Peyer's patch (tissue), 4 donors: ENCODE measurements around the gene DOHH. TPM values are rescaled to one million over a fixed set of nuclear protein-coding genes. Genes with fewer than 3 reads are reported as not detected.

ENCODE experiments used
- DNase-seq, 3 donors: peaks; one replicate each; pipeline ENCODE4 v3.0.0-alpha.2; 2017 to 2019
- H3K27ac ChIP-seq, 4 donors: fragments of 200-600 bp; sonication (generic); one replicate each; pipeline ENCODE4 v1.5.1; 2016 to 2019
- H3K27me3 ChIP-seq, 2 donors: fragments of 200-600 bp; sonication (generic); one replicate each; pipeline ENCODE4 v1.5.1; 2019
- H3K36me3 ChIP-seq, 3 donors: fragments of 200-600 bp; sonication (generic); one replicate each; pipeline ENCODE4 v1.5.1; 2016 to 2019
- H3K4me1 ChIP-seq, 4 donors: fragments of 200-600 bp; sonication (generic); one replicate each; pipeline ENCODE4 v1.5.1; 2016 to 2019
- H3K4me3 ChIP-seq, 4 donors: fragments of 200-600 bp; sonication (generic); 1 replicate in 3 of 4; 2 replicates in 1 of 4; pipeline ENCODE4 v1.5.1; 2016 to 2019; ENCODE audit warnings: mild to moderate bottlenecking in 1 of 4
- H3K9me3 ChIP-seq, 4 donors: fragments of 200-600 bp; sonication (generic); one replicate each; pipeline ENCODE4 v1.5.1; 2016 to 2019; ENCODE audit warnings: mild to moderate bottlenecking in 1 of 4
- CTCF ChIP-seq, 6 experiments: fragments of 450-650 bp in 4 of 6; fragments of 200-600 bp in 2 of 6; sonication (generic) in 1 of 6; IDR thresholded peaks; one replicate each; pipeline ENCODE4 v1.5.1; 2017 to 2019; ENCODE audit warnings: antibody characterized with exemption in 6 of 6, mild to moderate bottlenecking in 3 of 6, moderate library complexity in 1 of 6
- POLR2A ChIP-seq, 2 donors: fragments of 450-650 bp; IDR thresholded peaks; one replicate each; pipeline ENCODE4 v1.5.1; 2017; ENCODE audit warnings: antibody characterized with exemption in 2 of 2, mild to moderate bottlenecking in 2 of 2, moderate library complexity in 2 of 2
- total RNA-seq, 4 donors: library from RNA; depleted of rRNA; stranded (reverse); fragments of >200 nt; gene quantifications; one replicate each; pipeline ENCODE4 v1.1.0, GENCODE V29; 2016

The DOHH gene
- total RNA-seq, 4 donors from 2014 or later, result 5.6 to 10.2 (median 9.5) TPM

- H3K4me3 ChIP-seq, result no peak overlapping the region
- H3K27ac ChIP-seq, result no peak overlapping the region
- peaks cover 0 to 77% (median 0%) of the 10 kb centered on the region in 3 donors for H3K36me3 ChIP-seq
- no peaks in the 10 kb centered on the region for H3K9me3 ChIP-seq
- DNase-seq, result no peak
- H3K27me3 ChIP-seq, result no peaks in the 10 kb centered on the region
- TF ChIP-seq POLR2A (IDR thresholded peaks at IDR 0.05) (no peak), CTCF (IDR thresholded peaks at IDR 0.05) (no peak)
- no peaks in the 10 kb centered on the region for H3K4me1 ChIP-seq
Measured at GRCh38 chr19:3528539-3529211, 28.2 kb upstream of the DOHH start.

- no peak for TF ChIP-seq CTCF (IDR thresholded peaks at IDR 0.05)
- no peak for TF ChIP-seq POLR2A (IDR thresholded peaks at IDR 0.05)
- no peak for DNase-seq
Measured at GRCh38 chr19:3528080-3528479, 27.6 kb upstream of the DOHH start.

GRCh38 chr19:3527238-3527910 lies 26.9 kb upstream of the DOHH start:
- Histone ChIP-seq H3K36me3 (peaks cover 0 to 77% (median 0%) of the 10 kb centered on the region in 3 donors), H3K9me3 (no peaks in the 10 kb centered on the region), H3K27ac (no peak overlapping the region), H3K4me3 (no peak overlapping the region), H3K4me1 (no peaks in the 10 kb centered on the region), H3K27me3 (no peaks in the 10 kb centered on the region)
- no peak for DNase-seq
- no peak for TF ChIP-seq POLR2A (IDR thresholded peaks at IDR 0.05)
- TF ChIP-seq CTCF (IDR thresholded peaks at IDR 0.05), result no peak

More at GRCh38 chr19:3528080-3528479, 27.6 kb upstream of the DOHH start:
- H3K36me3 ChIP-seq, result peaks cover 0 to 77% (median 0%) of the 10 kb centered on the region in 3 donors
- H3K4me1 ChIP-seq, result no peaks in the 10 kb centered on the region
- H3K27me3 ChIP-seq, result no peaks in the 10 kb centered on the region
- no peak overlapping the region for H3K4me3 ChIP-seq
- H3K9me3 ChIP-seq, result no peaks in the 10 kb centered on the region
- H3K27ac ChIP-seq, result no peak overlapping the region

GRCh38 chr19:3526507-3527237 lies 26.2 kb upstream of the DOHH start:
- Histone ChIP-seq H3K9me3 (no peaks in the 10 kb centered on the region), H3K4me1 (no peaks in the 10 kb centered on the region), H3K4me3 (no peak overlapping the region), H3K36me3 (peaks cover 0 to 70% (median 0%) of the 10 kb centered on the region in 3 donors), H3K27me3 (no peaks in the 10 kb centered on the region), H3K27ac (no peak overlapping the region)
- no peak for TF ChIP-seq POLR2A (IDR thresholded peaks at IDR 0.05)
- TF ChIP-seq CTCF (IDR thresholded peaks at IDR 0.05), result no peak
- no peak for DNase-seq

GRCh38 chr19:3524904-3525451 lies 24.5 kb upstream of the DOHH start:
- no peaks in the 10 kb centered on the region for H3K9me3 ChIP-seq
- no peaks in the 10 kb centered on the region for H3K27me3 ChIP-seq
- no peak overlapping the region for H3K4me3 ChIP-seq
- peaks cover 0 to 8% (median 1%) of the 10 kb centered on the region in 4 donors for H3K4me1 ChIP-seq
- H3K27ac ChIP-seq, result no peak overlapping the region
- TF ChIP-seq POLR2A (IDR thresholded peaks at IDR 0.05) (no peak), CTCF (IDR thresholded peaks at IDR 0.05) (no peak)
- no peak for DNase-seq
- peaks cover 0 to 58% (median 0%) of the 10 kb centered on the region in 3 donors for H3K36me3 ChIP-seq
